ENCODE data around the gene MAEL.

The MAEL gene

GRCh38 chr1:167067904-167068303 lies 78.8 kb downstream of the MAEL start:
- no peak for DNase-seq (ENCODE audit: low read depth in 1 of 2, low spot score in 1 of 2)
- H3K27ac ChIP-seq (replicated peaks), result no peak overlapping the region
- H3K4me3 ChIP-seq (replicated peaks; ENCODE audit: insufficient read depth, low read length), result no peak overlapping the region
- H3K27me3 ChIP-seq (ENCODE audit: insufficient read depth, poor library complexity, severe bottlenecking), result no peaks in the 10 kb centered on the region
- TF ChIP-seq POLR2AphosphoS5 (IDR thresholded peaks at IDR 0.05; ENCODE audit: low read depth) (no peak), SPI1 (IDR thresholded peaks at IDR 0.05; ENCODE audit: borderline replicate concordance, low read depth) (no peak)

- Histone ChIP-seq H3K27ac (replicated peaks) (no peak overlapping the region), H3K4me3 (replicated peaks; ENCODE audit: insufficient read depth, low read length) (no peak overlapping the region), H3K27me3 (ENCODE audit: insufficient read depth, poor library complexity, severe bottlenecking) (no peaks in the 10 kb centered on the region)
- no peak for DNase-seq (ENCODE audit: low read depth in 1 of 2, low spot score in 1 of 2)
- TF ChIP-seq POLR2AphosphoS5 (IDR thresholded peaks at IDR 0.05; ENCODE audit: low read depth) (no peak), GABPA (IDR thresholded peaks at IDR 0.05; ENCODE audit: low read depth) (no peak), REST (IDR thresholded peaks at IDR 0.05; ENCODE audit: insufficient replicate concordance, low read depth) (no peak), CTCF (IDR thresholded peaks at IDR 0.05; ENCODE audit: insufficient read depth, low read length) (no peak), SPI1 (IDR thresholded peaks at IDR 0.05; ENCODE audit: borderline replicate concordance, low read depth) (no peak)
Observed at GRCh38 chr1:167068761-167069160, 79.7 kb downstream of the MAEL start.

- no peaks in the 10 kb centered on the region for H3K27me3 ChIP-seq (ENCODE audit: insufficient read depth, poor library complexity, severe bottlenecking)
- DNase-seq (ENCODE audit: low read depth in 1 of 2, low spot score in 1 of 2), result no peak
- H3K4me3 ChIP-seq (replicated peaks; ENCODE audit: insufficient read depth, low read length), result no peak overlapping the region
- TF ChIP-seq SPI1 (IDR thresholded peaks at IDR 0.05; ENCODE audit: borderline replicate concordance, low read depth), result no peak
- TF ChIP-seq POLR2AphosphoS5 (IDR thresholded peaks at IDR 0.05; ENCODE audit: low read depth), result no peak
- no peak for TF ChIP-seq GABPA (IDR thresholded peaks at IDR 0.05; ENCODE audit: low read depth)
- TF ChIP-seq REST (IDR thresholded peaks at IDR 0.05; ENCODE audit: insufficient replicate concordance, low read depth), result no peak
- no peak overlapping the region for H3K27ac ChIP-seq (replicated peaks)
Observed at GRCh38 chr1:167071286-167071685, 82.2 kb downstream of the MAEL start.

Data from HL-60 (cell line).